SK-N-SH (cell line): ENCODE results near the gene SETSIP. TPM values are rescaled to one million over a fixed set of nuclear protein-coding genes. Genes with fewer than 3 reads are reported as not detected.

Source experiments
- CTCF ChIA-PET: fragments of 300-600, 350-600 bp; formaldehyde crosslinking; extraction: SDS; loops from one replicate; lab custom pipeline; 2021; lab: Yijun Ruan, JAX
- POLR2A ChIA-PET: fragments of 350-600 bp; sonication (Branson Sonifier 250); formaldehyde crosslinking; extraction: SDS; loops from one replicate; lab custom pipeline; 2020; ENCODE audit warnings: antibody characterized with exemption, inconsistent platforms; lab: Yijun Ruan, JAX
- DNase-seq: peaks from one replicate; pipeline ENCODE4 v3.0.0; 2012
- H2AFZ ChIP-seq: fragments of 200-600 bp; sonication (generic); 2 replicates; pipeline ENCODE4 v1.8.1; 2016; ENCODE audit warnings: antibody characterized with exemption, mild to moderate bottlenecking, low read depth
- H3F3A ChIP-seq: fragments of 200-600 bp; sonication (generic); replicated peaks from 2 replicates; pipeline ENCODE3; 2016; ENCODE audit warnings: antibody characterized with exemption, mild to moderate bottlenecking; ENCODE audit not compliant: insufficient read depth
- H3K27ac ChIP-seq, 2 experiments: fragments of 200-500 bp in 1 of 2; fragments of 200-600 bp in 1 of 2; sonication (Bioruptor generic) in 1 of 2; sonication (generic), shearing (Covaris generic) in 1 of 2; 2 replicates each; pipeline versions ENCODE4 v1.5.1 to v1.6.1; 2014 to 2016; ENCODE audit warnings: low read depth in 2 of 2, inconsistent platforms in 1 of 2, low read length in 1 of 2, mild to moderate bottlenecking in 1 of 2, mixed read lengths in 1 of 2
- H3K27me3 ChIP-seq: fragments of 200-600 bp; sonication (generic), shearing (Covaris generic); 2 replicates; pipeline ENCODE4 v1.6.1; 2016; ENCODE audit warnings: mixed run types; ENCODE audit not compliant: insufficient read depth
- H3K36me3 ChIP-seq, 2 experiments: fragments of 200-500 bp in 1 of 2; fragments of 200-600 bp in 1 of 2; sonication (Bioruptor generic) in 1 of 2; sonication (generic) in 1 of 2; replicated peaks in 1 of 2; 2 replicates each; pipeline versions ENCODE3 to v1.5.1; 2014 to 2016; ENCODE audit warnings: low read length in 1 of 2, mild to moderate bottlenecking in 1 of 2; ENCODE audit not compliant: insufficient read depth in 2 of 2, control insufficient read depth in 1 of 2
- H3K4me1 ChIP-seq, 2 experiments: fragments of 200-500 bp in 1 of 2; fragments of 200-600 bp in 1 of 2; sonication (Bioruptor generic) in 1 of 2; sonication (generic), shearing (Covaris generic) in 1 of 2; 2 replicates each; pipeline versions ENCODE4 v1.5.1 to v1.6.1; 2014 to 2016; ENCODE audit warnings: low read depth in 1 of 2, low read length in 1 of 2, mixed run types in 1 of 2; ENCODE audit not compliant: insufficient read depth in 2 of 2, control insufficient read depth in 1 of 2
- H3K4me2 ChIP-seq: fragments of 200-600 bp; sonication (generic), shearing (Covaris generic); 2 replicates; pipeline ENCODE4 v1.6.1; 2017; ENCODE audit warnings: mixed run types
- H3K4me3 ChIP-seq, 2 experiments: fragments of 200-500 bp in 1 of 2; fragments of 200-600 bp in 1 of 2; sonication (Bioruptor generic) in 1 of 2; sonication (generic), shearing (Covaris generic) in 1 of 2; 2 replicates each; pipeline versions ENCODE4 v1.5.1 to v1.8.1; 2014 to 2016; ENCODE audit warnings: low read depth in 2 of 2, inconsistent platforms in 1 of 2, low read length in 1 of 2, mild to moderate bottlenecking in 1 of 2, mixed read lengths in 1 of 2, moderate library complexity in 1 of 2
- H3K79me2 ChIP-seq: fragments of 200-600 bp; sonication (generic); 2 replicates; pipeline ENCODE4 v1.8.1; 2017; ENCODE audit warnings: mild to moderate bottlenecking; ENCODE audit not compliant: insufficient read depth
- H3K9ac ChIP-seq: fragments of 200-600 bp; sonication (generic); 2 replicates; pipeline ENCODE4 v1.6.1; 2017; ENCODE audit warnings: mixed run types
- H3K9me2 ChIP-seq: fragments of 200-600 bp; sonication (generic); 2 replicates; pipeline ENCODE4 v1.6.1; 2017; ENCODE audit warnings: mixed run types
- H3K9me3 ChIP-seq: fragments of 200-600 bp; sonication (generic); 2 replicates; pipeline ENCODE4 v1.6.1; 2017; ENCODE audit warnings: mixed run types, mild to moderate bottlenecking, moderate library complexity
- H4K20me1 ChIP-seq: fragments of 200-600 bp; sonication (generic); 2 replicates; pipeline ENCODE4 v1.6.1; 2017; ENCODE audit warnings: mild to moderate bottlenecking, mixed run types; ENCODE audit not compliant: insufficient read depth
- CHD2 ChIP-seq: fragments of 150-350 bp; IDR thresholded peaks from 2 replicates; pipeline ENCODE4 v1.6.1; 2018; ENCODE audit warnings: low read length; ENCODE audit not compliant: partially characterized antibody
- CTCF ChIP-seq: fragments of 200-600 bp; sonication (generic); IDR thresholded peaks from 2 replicates; pipeline ENCODE4 v1.6.1; 2017; ENCODE audit warnings: antibody characterized with exemption, mild to moderate bottlenecking, moderate library complexity
- EZH2phosphoT487 ChIP-seq: fragments of 200-600 bp; sonication (generic); IDR thresholded peaks from 2 replicates; pipeline ENCODE4 v1.6.1; 2017; ENCODE audit warnings: low read depth, mixed run types, mild to moderate bottlenecking, antibody characterized with exemption, moderate library complexity, borderline replicate concordance
- FOXJ3 ChIP-seq: sonication (generic); formaldehyde crosslinking; IDR thresholded peaks from 2 replicates; pipeline ENCODE4 v1.5.1; 2020; ENCODE audit warnings: mild to moderate bottlenecking, missing genetic modification reagents
- FOXM1 ChIP-seq: IDR thresholded peaks from 2 replicates; pipeline ENCODE4 v1.4.0; 2012; ENCODE audit warnings: low read depth, mild to moderate bottlenecking
- JUND ChIP-seq: IDR thresholded peaks from 2 replicates; pipeline ENCODE4 v1.4.0; 2012
- MAX ChIP-seq: IDR thresholded peaks from 2 replicates; pipeline ENCODE4 v1.4.0; 2012; ENCODE audit warnings: low read depth
- MXI1 ChIP-seq: IDR thresholded peaks from 2 replicates; pipeline ENCODE4 v1.6.1; 2012; ENCODE audit warnings: mild to moderate bottlenecking, low read depth, low read length, improper control_type of control experiment
- NFIC ChIP-seq: IDR thresholded peaks from 2 replicates; pipeline ENCODE4 v1.4.0; 2012; ENCODE audit warnings: borderline replicate concordance
- NRF1 ChIP-seq: IDR thresholded peaks from 2 replicates; pipeline ENCODE4 v1.6.1; 2012; ENCODE audit warnings: low read depth, mild to moderate bottlenecking, low read length
- POLR2AphosphoS5 ChIP-seq: IDR thresholded peaks from 2 replicates; pipeline ENCODE4 v1.6.1; 2012; ENCODE audit warnings: low read depth, low read length
- RAD21 ChIP-seq: IDR thresholded peaks from 2 replicates; pipeline ENCODE4 v1.6.1; 2012; ENCODE audit warnings: mild to moderate bottlenecking, low read length
- RFX5 ChIP-seq: IDR thresholded peaks from 2 replicates; pipeline ENCODE4 v1.6.1; 2012; ENCODE audit warnings: mild to moderate bottlenecking, improper control_type of control experiment, low read length
- RXRA ChIP-seq: IDR thresholded peaks from 2 replicates; pipeline ENCODE4 v1.4.0; 2012; ENCODE audit warnings: low read depth, mild to moderate bottlenecking, borderline replicate concordance
- SIN3A ChIP-seq: IDR thresholded peaks from 2 replicates; pipeline ENCODE4 v1.6.1; 2012; ENCODE audit warnings: low read depth, mild to moderate bottlenecking, low read length, moderate library complexity, borderline replicate concordance
- TCF12 ChIP-seq: IDR thresholded peaks from 2 replicates; pipeline ENCODE4 v1.4.0; 2012
- TEAD4 ChIP-seq: IDR thresholded peaks from 2 replicates; pipeline ENCODE4 v1.4.0; 2012; ENCODE audit warnings: mild to moderate bottlenecking, borderline replicate concordance; ENCODE audit not compliant: insufficient read depth
- USF1 ChIP-seq: IDR thresholded peaks from 2 replicates; pipeline ENCODE4 v1.4.0; 2012; ENCODE audit warnings: low read depth, borderline replicate concordance
- YY1 ChIP-seq: IDR thresholded peaks from 2 replicates; pipeline ENCODE4 v1.4.0; 2012; ENCODE audit warnings: low read depth, mild to moderate bottlenecking
- ZBTB33 ChIP-seq: IDR thresholded peaks from 2 replicates; pipeline ENCODE4 v1.4.0; 2012; ENCODE audit warnings: low read depth, borderline replicate concordance
- WGBS: methylation state at CpG from one replicate; pipeline ENCODE4 v1.1.6; 2017; ENCODE audit warnings: low lambda C conversion rate; 5-methylcytosine and 5-hydroxymethylcytosine counted together
- polyA plus RNA-seq, 3 experiments: library from polyadenylated mRNA; depleted of rRNA; stranded (reverse); fragments of >200 nt; gene quantifications; 2 replicates each; pipeline ENCODE4 v1.2.3, GENCODE V29; 2012

Gene SETSIP
- polyA plus RNA-seq, 1 of the 3 experiments (the other 2 are of a cell fraction), result not detected

GRCh38 chr1:92065042-92065441, 10.2 kb downstream of the SETSIP start:
- WGBS, result 92% methylated on average over 3 of the region's 3 CpGs
- Histone ChIP-seq H3K36me3 (no peaks in the 10 kb centered on the region), H3F3A (no peaks in the 10 kb centered on the region), H3K4me3 (no peak overlapping the region), H3K79me2 (no peaks in the 10 kb centered on the region), H2AFZ (no peak overlapping the region), H3K27me3 (no peaks in the 10 kb centered on the region), H3K9me2 (no peaks in the 10 kb centered on the region), H3K9ac (no peak overlapping the region), H3K4me2 (no peak overlapping the region), H3K27ac (no peak overlapping the region), H4K20me1 (no peaks in the 10 kb centered on the region), H3K4me1 (no peaks in the 10 kb centered on the region), H3K9me3 (no peaks in the 10 kb centered on the region)
- DNase-seq, result peak; percentile 11
- ChIA-PET CTCF (interaction anchor here (1.4 kb wide), 1 partner anchor 68 kb away, joined by 5 read pairs; no protein-coding TSS in a partner anchor), POLR2A (no interaction called here)
- TF ChIP-seq RXRA (no peak), MAX (no peak), RAD21 (no peak), FOXM1 (no peak), JUND (no peak), TEAD4 (no peak), POLR2AphosphoS5 (no peak), EZH2phosphoT487 (no peak), ZBTB33 (no peak), YY1 (no peak), SIN3A (no peak), RFX5 (no peak), FOXJ3 (CRISPR knock-in tag) (no peak), CHD2 (no peak), CTCF (no peak), NFIC (no peak), MXI1 (no peak), TCF12 (no peak), USF1 (no peak), NRF1 (no peak)
